Mucosa of gallbladder (tissue), 1 donor: ENCODE results near the gene CFAP97D1. TPM values are rescaled to one million over a fixed set of nuclear protein-coding genes. Genes with fewer than 3 reads are reported as not detected.
A peak's percentile ranks its signal among the peaks of the same experiment; 100 is the strongest.

Source experiments
- DNase-seq: peaks from one replicate; pipeline ENCODE4 v3.0.0-alpha.2; 2020; ENCODE audit warnings: low spot score
- total RNA-seq: library from RNA; stranded (reverse); gene quantifications from one replicate; pipeline ENCODE4 v1.2.1, GENCODE V29; 2021
- donor health status: DM: no; HTN: no; CAD: no.

CFAP97D1 gene
- total RNA-seq, 1 donor from 2014 or later: not detected

DNA sequence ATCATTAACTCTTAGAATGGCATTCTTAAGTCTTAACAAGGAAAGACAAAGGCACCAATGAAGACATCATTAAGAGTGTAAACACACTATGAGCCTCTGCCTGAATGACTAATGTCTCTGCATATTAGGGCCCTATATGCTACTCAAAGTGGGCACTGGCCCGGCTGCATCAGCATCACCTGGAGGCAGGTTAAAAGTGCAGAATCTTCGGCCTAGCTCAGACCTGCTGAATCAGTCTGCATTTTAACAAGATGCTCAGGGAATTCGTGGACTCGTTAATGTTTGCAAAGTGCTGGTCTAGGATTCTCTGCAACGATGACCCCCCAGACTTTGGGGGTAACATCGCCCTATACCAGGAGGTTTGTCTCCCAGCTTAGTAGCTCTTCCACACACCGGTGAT, 46.0 kb downstream of the CFAP97D1 start:
- DNase-seq: no peak

DNA sequence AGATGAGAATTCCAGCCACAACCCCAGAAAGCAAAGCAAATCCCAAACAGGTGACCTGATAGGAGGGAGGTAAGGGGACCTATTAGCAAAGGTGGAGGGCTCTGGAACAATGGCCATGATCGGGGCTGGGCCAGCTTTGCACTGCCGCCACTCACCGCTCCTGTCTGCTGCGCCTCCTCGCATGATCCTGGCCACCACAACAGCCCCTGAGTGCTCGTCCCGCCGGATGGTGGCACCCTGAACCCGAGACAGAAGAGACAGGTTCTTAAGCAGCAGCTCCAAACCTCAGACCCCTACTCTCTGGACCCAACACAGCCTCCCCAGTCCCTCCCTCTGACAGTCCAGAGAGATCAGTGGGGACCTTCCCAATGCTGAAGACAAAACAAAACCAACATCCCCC, 47.4 kb downstream of the CFAP97D1 start:
- DNase-seq: no peak

DNA sequence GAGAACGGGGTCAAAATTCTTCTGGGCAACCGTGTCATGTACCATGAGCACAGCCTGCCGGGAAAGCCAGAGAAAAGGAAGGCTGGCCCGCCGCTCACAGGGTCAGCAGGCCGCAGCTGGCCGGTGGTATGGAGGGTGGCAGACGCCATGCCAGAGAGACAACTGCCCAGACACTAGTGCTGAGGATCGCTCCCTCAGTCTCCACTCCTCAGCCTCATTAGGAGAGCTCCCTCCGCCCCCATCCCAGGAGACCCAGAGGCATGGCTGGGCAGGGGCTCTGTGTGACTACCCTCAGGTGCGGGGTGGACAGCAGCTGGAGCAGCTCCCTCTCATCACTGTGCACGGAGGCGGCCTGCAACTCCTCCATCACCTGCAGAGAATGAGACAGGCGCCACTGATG, 49.5 kb downstream of the CFAP97D1 start:
- no peak for DNase-seq

GRCh38 chr17:43830510-43831140, 50.4 kb downstream of the CFAP97D1 start:
- no peak for DNase-seq

DNA sequence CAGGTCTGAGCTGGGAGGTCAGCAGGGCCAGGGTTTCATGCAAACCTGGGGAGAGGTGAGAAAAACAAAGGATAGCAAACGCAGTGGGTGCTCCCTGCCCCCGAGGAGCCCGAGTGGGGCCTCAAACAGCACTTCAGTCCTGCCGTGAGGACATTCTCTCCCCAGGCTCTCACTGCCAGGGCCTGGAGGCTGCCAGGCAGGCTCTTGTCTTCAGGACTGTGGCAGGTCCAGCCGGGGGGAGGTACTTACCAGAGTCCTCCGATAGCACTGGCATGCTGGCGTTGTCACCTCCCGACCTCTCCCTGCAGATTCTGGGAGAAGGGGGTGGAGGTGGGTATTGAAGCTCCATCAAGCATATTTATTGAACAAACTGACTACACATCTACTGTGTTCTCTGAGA, 51.4 kb downstream of the CFAP97D1 start:
- peak; percentile 23 for DNase-seq

- DNase-seq: peak; percentile 39
Observed at GRCh38 chr17:43832168-43832975, 52.1 kb downstream of the CFAP97D1 start.

DNA sequence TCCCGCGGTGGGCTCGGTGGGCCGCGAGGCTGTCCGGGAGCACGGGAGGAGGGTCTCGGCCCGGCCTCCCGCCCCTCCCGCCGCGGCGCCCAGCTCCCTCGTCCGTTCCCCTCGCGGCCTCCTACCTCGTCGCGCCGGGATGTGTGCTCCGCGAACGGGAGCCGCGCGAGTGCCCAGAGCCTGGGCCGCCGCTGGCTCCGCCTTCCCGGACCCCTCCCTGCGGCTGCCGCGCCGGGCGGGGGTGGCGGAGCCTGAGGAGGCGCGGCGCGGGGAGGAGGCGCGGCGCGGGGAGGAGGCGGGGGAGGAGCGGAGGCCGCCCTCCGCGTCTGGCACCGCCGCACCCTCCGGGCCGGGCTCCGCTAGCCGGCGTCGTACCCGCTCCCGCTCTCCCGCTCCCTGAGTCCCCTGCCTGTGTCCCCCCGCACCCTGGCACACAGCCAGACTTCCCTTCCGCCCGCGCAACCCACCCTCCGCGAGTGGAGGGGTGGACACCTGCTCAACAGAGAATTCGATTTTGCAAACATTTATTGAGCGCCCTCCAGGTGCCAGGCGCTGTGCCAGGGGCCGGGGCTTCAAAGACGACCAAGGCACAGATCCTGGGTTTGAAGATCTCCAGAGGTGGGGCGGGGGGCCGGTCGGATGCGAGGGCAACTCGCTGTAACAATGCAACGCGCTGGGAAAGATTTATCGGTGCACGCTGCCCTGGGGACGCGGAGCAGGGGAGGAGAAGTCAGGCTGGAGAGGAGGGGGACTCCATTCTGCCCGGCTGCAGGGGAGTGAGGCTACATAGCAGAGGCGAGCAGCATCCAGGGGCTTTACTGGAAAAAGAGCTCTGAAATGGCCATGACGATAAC, 53.0 kb downstream of the CFAP97D1 start, which contains the start of gene MPP3:
Gene MPP3 (minus strand): TSS at position 171 of the 854 bp plus-strand sequence. CDS start 1,240 bp downstream, outside the sequence.
- DNase-seq: peak; percentile 58

DNA sequence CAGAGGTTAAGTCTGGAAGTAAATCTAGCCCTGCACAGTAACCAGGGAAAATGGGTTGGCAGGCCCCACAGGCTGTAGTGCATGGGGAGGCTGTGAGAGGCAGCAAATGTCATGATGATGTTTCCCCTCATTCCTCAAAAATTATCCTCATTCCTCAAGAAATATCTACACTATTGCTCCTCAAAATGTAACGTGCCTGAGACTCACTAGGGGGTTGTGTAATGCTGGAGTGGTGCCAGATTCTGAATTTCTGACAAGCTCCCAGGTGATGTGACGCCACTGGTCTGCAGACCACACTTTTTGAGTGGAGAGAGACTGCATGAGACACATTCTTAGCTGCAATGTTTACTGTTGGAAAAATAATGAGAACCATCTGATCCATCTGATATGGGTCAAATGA, 53.9 kb downstream of the CFAP97D1 start:
- DNase-seq: no peak

Other genes starting within 250 kb of the CFAP97D1 start
- gene ETV4, start 234.1 kb upstream of the CFAP97D1 start, total RNA-seq: 47.6 TPM
- 5.0 TPM for gene MEOX1, start 118.5 kb upstream of the CFAP97D1 start, total RNA-seq
- gene SOST, start 21.6 kb upstream of the CFAP97D1 start, total RNA-seq: not detected
- gene DUSP3, start 1.5 kb upstream of the CFAP97D1 start, total RNA-seq: 127 TPM
- 19.2 TPM for gene MPP3, start 52.7 kb downstream of the CFAP97D1 start, total RNA-seq
- 1.5 TPM for gene CD300LG, start 66.7 kb downstream of the CFAP97D1 start, total RNA-seq
- gene MPP2, start 127.1 kb downstream of the CFAP97D1 start, total RNA-seq: 7.0 TPM
- not detected for gene PPY, start 162.0 kb downstream of the CFAP97D1 start, total RNA-seq
- not detected for gene PYY, start 173.5 kb downstream of the CFAP97D1 start, total RNA-seq
- 3.6 TPM for gene NAGS, start 224.2 kb downstream of the CFAP97D1 start, total RNA-seq
- 33.4 TPM for gene TMEM101, start 234.5 kb downstream of the CFAP97D1 start, total RNA-seq